H9 (cell line): ENCODE data around the gene CAB39L. TPM values are rescaled to one million over a fixed set of nuclear protein-coding genes. Genes with fewer than 3 reads are reported as not detected.

ENCODE experiments used
- DNase-seq: peaks from one replicate; pipeline ENCODE4 v3.0.0-alpha.2; 2017
- H2AFZ ChIP-seq: one replicate; pipeline ENCODE4 v1.6.1; 2013; ENCODE audit warnings: mild to moderate bottlenecking, low read length, control low read depth, moderate library complexity
- H2AK5ac ChIP-seq: 2 replicates; pipeline ENCODE4 v1.6.1; 2013; ENCODE audit warnings: low read length, control low read depth, mixed read lengths; ENCODE audit not compliant: insufficient read length
- H2BK120ac ChIP-seq: one replicate; pipeline ENCODE4 v1.6.1; 2013; ENCODE audit warnings: low read depth, mild to moderate bottlenecking, low read length, control low read depth, inconsistent platforms; ENCODE audit not compliant: poor library complexity, severe bottlenecking
- H2BK12ac ChIP-seq: 2 replicates; pipeline ENCODE4 v1.6.1; 2013; ENCODE audit warnings: low read length, control low read depth, mixed read lengths, low read depth; ENCODE audit not compliant: insufficient read length
- H2BK15ac ChIP-seq: 2 replicates; pipeline ENCODE4 v1.6.1; 2013; ENCODE audit warnings: low read depth, low read length, control low read depth
- H2BK20ac ChIP-seq: one replicate; pipeline ENCODE4 v1.6.1; 2013; ENCODE audit warnings: low read depth, mild to moderate bottlenecking, low read length, control low read depth, inconsistent platforms; ENCODE audit not compliant: poor library complexity, severe bottlenecking
- H2BK5ac ChIP-seq: 2 replicates; pipeline ENCODE4 v1.6.1; 2013; ENCODE audit warnings: low read length, control low read depth, mixed read lengths; ENCODE audit not compliant: insufficient read length
- H3K14ac ChIP-seq: 2 replicates; pipeline ENCODE4 v1.6.1; 2013; ENCODE audit warnings: low read length, control low read depth; ENCODE audit not compliant: insufficient read depth
- H3K18ac ChIP-seq: 2 replicates; pipeline ENCODE4 v1.6.1; 2013; ENCODE audit warnings: low read depth, mild to moderate bottlenecking, mixed read lengths, low read length, control low read depth; ENCODE audit not compliant: insufficient read length
- H3K23ac ChIP-seq: 2 replicates; pipeline ENCODE4 v1.6.1; 2013; ENCODE audit warnings: low read length, control low read depth, mixed read lengths, low read depth; ENCODE audit not compliant: insufficient read length
- H3K23me2 ChIP-seq: 2 replicates; pipeline ENCODE4 v1.6.1; 2013; ENCODE audit warnings: low read depth, mild to moderate bottlenecking, mixed read lengths, low read length, control low read depth; ENCODE audit not compliant: insufficient read length, poor library complexity, severe bottlenecking
- H3K27ac ChIP-seq: 2 replicates; pipeline ENCODE4 v1.5.1; 2013; ENCODE audit warnings: low read length, control low read depth, mixed read lengths, low read depth; ENCODE audit not compliant: insufficient read length
- H3K27me3 ChIP-seq: 2 replicates; pipeline ENCODE4 v1.6.1; 2013; ENCODE audit warnings: low read length, control low read depth, inconsistent platforms; ENCODE audit not compliant: insufficient read depth
- H3K4ac ChIP-seq: 2 replicates; pipeline ENCODE4 v1.6.1; 2013; ENCODE audit warnings: low read depth, mild to moderate bottlenecking, control low read depth, inconsistent platforms, low read length, moderate library complexity
- H3K4me1 ChIP-seq: 2 replicates; pipeline ENCODE4 v1.6.1; 2013; ENCODE audit warnings: low read length, control low read depth, inconsistent platforms; ENCODE audit not compliant: insufficient read depth
- H3K4me2 ChIP-seq: 2 replicates; pipeline ENCODE4 v1.6.1; 2013; ENCODE audit warnings: low read length, control low read depth, mixed read lengths; ENCODE audit not compliant: insufficient read length, insufficient read depth
- H3K56ac ChIP-seq: 2 replicates; pipeline ENCODE4 v1.6.1; 2013; ENCODE audit warnings: low read depth, mild to moderate bottlenecking, mixed read lengths, low read length, control low read depth; ENCODE audit not compliant: insufficient read length
- H3K79me1 ChIP-seq: 2 replicates; pipeline ENCODE4 v1.6.1; 2013; ENCODE audit warnings: low read depth, mild to moderate bottlenecking, moderate library complexity, low read length, control low read depth, inconsistent platforms; ENCODE audit not compliant: insufficient read depth, poor library complexity, severe bottlenecking
- H3K79me2 ChIP-seq: 2 replicates; pipeline ENCODE4 v1.6.1; 2013; ENCODE audit warnings: low read length, control low read depth, inconsistent platforms; ENCODE audit not compliant: insufficient read depth
- H3K9ac ChIP-seq: 2 replicates; pipeline ENCODE4 v1.6.1; 2013; ENCODE audit warnings: low read length, control low read depth, mixed read lengths; ENCODE audit not compliant: insufficient read length; ENCODE audit errors: extremely low read depth
- H3K9me3 ChIP-seq: one replicate; pipeline ENCODE4 v1.6.1; 2013; ENCODE audit warnings: low read depth, low read length, inconsistent platforms; ENCODE audit not compliant: control insufficient read depth
- H3T11ph ChIP-seq: one replicate; pipeline ENCODE4 v1.6.1; 2013; ENCODE audit warnings: mild to moderate bottlenecking, low read length, control low read depth, inconsistent platforms
- H4K20me1 ChIP-seq: one replicate; pipeline ENCODE4 v1.6.1; 2013; ENCODE audit not compliant: control insufficient read depth, insufficient read length, insufficient read depth
- H4K5ac ChIP-seq: 2 replicates; pipeline ENCODE4 v1.6.1; 2013; ENCODE audit warnings: low read depth, mild to moderate bottlenecking, mixed read lengths, low read length, control low read depth; ENCODE audit not compliant: insufficient read length
- H4K8ac ChIP-seq: replicated peaks from 2 replicates; pipeline ENCODE4 v1.6.1; 2013; ENCODE audit warnings: low read length, control low read depth, mixed read lengths, low read depth; ENCODE audit not compliant: insufficient read length
- H4K91ac ChIP-seq: 2 replicates; pipeline ENCODE4 v1.6.1; 2013; ENCODE audit warnings: low read depth, mild to moderate bottlenecking, moderate library complexity, mixed read lengths, low read length, control low read depth; ENCODE audit not compliant: insufficient read length
- H3K27ac Mint-ChIP-seq, 3 experiments: 2 replicates in 2 of 3; 3 replicates in 1 of 3; pipeline ENCODE4 v1.8.0; 2020 to 2021; ENCODE audit warnings: mixed read lengths in 3 of 3, mild to moderate bottlenecking in 1 of 3, moderate library complexity in 1 of 3
- H3K27me3 Mint-ChIP-seq: 2 replicates; pipeline ENCODE4 v1.8.0; 2021; ENCODE audit warnings: low read depth, mild to moderate bottlenecking, moderate library complexity, mixed read lengths
- H3K36me3 Mint-ChIP-seq, 3 experiments: 2 replicates in 2 of 3; 3 replicates in 1 of 3; pipeline ENCODE4 v1.8.0; 2020 to 2021; ENCODE audit warnings: low read depth in 3 of 3, mixed read lengths in 3 of 3; ENCODE audit not compliant: insufficient read depth in 1 of 3
- H3K4me1 Mint-ChIP-seq, 2 experiments: 2 replicates each; pipeline ENCODE4 v1.8.0; 2020; ENCODE audit warnings: mixed read lengths in 2 of 2
- H3K4me3 Mint-ChIP-seq, 2 experiments: 2 replicates in 1 of 2; 3 replicates in 1 of 2; pipeline ENCODE4 v1.8.0; 2020 to 2021; ENCODE audit warnings: mild to moderate bottlenecking in 2 of 2, mixed read lengths in 2 of 2, moderate library complexity in 1 of 2
- H3K9me3 Mint-ChIP-seq, 2 experiments: 2 replicates in 1 of 2; 3 replicates in 1 of 2; pipeline ENCODE4 v1.8.0; 2020; ENCODE audit warnings: mild to moderate bottlenecking in 2 of 2, mixed read lengths in 2 of 2, moderate library complexity in 1 of 2
- WGBS: extraction: QIAGEN DNeasy Blood & Tissue Kit; methylation state at CpG from one replicate; pipeline ENCODE4 v1.1.7; 2013; ENCODE audit warnings: missing lambda C conversion rate, low lambda C conversion rate, mixed read lengths; ENCODE audit not compliant: insufficient read length; ENCODE audit errors: extremely low coverage; 5-methylcytosine and 5-hydroxymethylcytosine counted together
- total RNA-seq: library from RNA; stranded (reverse); gene quantifications from 2 replicates; pipeline ENCODE4 v1.2.1, GENCODE V29; 2021
- TF ChIP-seq, protein P1 (sequence below): fragments of 200-600 bp; sonication (generic); conservative IDR thresholded peaks from 3 replicates; pipeline ENCODE4 v1.8.0; 2021; ENCODE audit warnings: antibody characterized with exemption, mild to moderate bottlenecking

The CAB39L gene
- total RNA-seq, 1 experiment from 2014 or later, result 6.0 TPM

DNA sequence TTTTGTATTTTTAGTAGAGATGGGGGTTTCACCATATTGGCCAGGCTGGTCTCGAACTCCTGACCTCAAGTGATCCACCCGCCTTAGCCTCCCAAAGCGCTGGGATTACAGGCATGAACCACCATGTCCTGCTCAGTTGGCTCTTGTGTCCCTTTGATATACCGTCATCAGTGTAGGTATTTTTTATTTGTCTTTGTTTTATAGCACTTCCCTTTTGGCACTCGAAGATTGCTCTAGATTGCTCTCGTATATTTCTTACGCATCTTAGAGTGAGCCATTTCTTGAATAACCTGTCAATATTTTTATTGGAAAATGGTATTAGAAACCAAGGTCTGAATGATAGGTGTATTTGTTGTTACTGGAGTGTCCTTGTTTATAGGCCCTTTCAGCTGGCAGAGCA, 9.6 kb upstream of the CAB39L start:
- H3K36me3 Mint-ChIP-seq, result no peaks in the 10 kb centered on the region
- Histone ChIP-seq H2BK12ac (no peak overlapping the region), H2BK15ac (no peak overlapping the region), H3K9me3 (no peaks in the 10 kb centered on the region), H3K56ac (no peak overlapping the region), H2BK20ac (no peak overlapping the region), H4K5ac (no peak overlapping the region), H3K18ac (no peak overlapping the region), H3K14ac (no peak overlapping the region), H3K23ac (no peak overlapping the region), H3K79me2 (no peaks in the 10 kb centered on the region), H2BK5ac (no peak overlapping the region), H4K91ac (no peak overlapping the region), H3K79me1 (no peaks in the 10 kb centered on the region), H3K27ac (no peak overlapping the region), H3K4me1 (no peaks in the 10 kb centered on the region), H3K9ac (no peak overlapping the region), H3T11ph (no peak overlapping the region), H3K4ac (no peak overlapping the region), H2BK120ac (no peak overlapping the region), H4K8ac (no peak overlapping the region), H3K4me2 (no peak overlapping the region), H2AK5ac (no peak overlapping the region), H4K20me1 (no peaks in the 10 kb centered on the region), H3K27me3 (no peaks in the 10 kb centered on the region), H2AFZ (no peak overlapping the region), H3K23me2 (no peaks in the 10 kb centered on the region)
- H3K9me3 Mint-ChIP-seq, result no peaks in the 10 kb centered on the region
- H3K27me3 Mint-ChIP-seq, result no peaks in the 10 kb centered on the region
- whole genome bisulfite sequencing, result no CpG with 5 or more reads among the region's 7 CpGs
- DNase-seq, result no peak
- no peak overlapping the region for H3K4me3 Mint-ChIP-seq
- no peak overlapping the region; a peak in 1 of 7 replicates for H3K27ac Mint-ChIP-seq
- TF ChIP-seq, protein P1, sequence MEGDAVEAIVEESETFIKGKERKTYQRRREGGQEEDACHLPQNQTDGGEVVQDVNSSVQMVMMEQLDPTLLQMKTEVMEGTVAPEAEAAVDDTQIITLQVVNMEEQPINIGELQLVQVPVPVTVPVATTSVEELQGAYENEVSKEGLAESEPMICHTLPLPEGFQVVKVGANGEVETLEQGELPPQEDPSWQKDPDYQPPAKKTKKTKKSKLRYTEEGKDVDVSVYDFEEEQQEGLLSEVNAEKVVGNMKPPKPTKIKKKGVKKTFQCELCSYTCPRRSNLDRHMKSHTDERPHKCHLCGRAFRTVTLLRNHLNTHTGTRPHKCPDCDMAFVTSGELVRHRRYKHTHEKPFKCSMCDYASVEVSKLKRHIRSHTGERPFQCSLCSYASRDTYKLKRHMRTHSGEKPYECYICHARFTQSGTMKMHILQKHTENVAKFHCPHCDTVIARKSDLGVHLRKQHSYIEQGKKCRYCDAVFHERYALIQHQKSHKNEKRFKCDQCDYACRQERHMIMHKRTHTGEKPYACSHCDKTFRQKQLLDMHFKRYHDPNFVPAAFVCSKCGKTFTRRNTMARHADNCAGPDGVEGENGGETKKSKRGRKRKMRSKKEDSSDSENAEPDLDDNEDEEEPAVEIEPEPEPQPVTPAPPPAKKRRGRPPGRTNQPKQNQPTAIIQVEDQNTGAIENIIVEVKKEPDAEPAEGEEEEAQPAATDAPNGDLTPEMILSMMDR, result no peak
- no peaks in the 10 kb centered on the region for H3K4me1 Mint-ChIP-seq
